MM.1S (cell line): ENCODE data around the gene ICAM1.

Experiments used
- DNase-seq: peaks from one replicate; pipeline ENCODE4 v3.0.0-alpha.2; 2015
- H2AFZ ChIP-seq: fragments of 300-600 bp; sonication (generic); 2 replicates; pipeline ENCODE4 v1.6.0; 2016; ENCODE audit warnings: antibody characterized with exemption, low read length
- H3F3A ChIP-seq: fragments of 300-600 bp; sonication (generic); 2 replicates; pipeline ENCODE4 v1.6.1; 2016; ENCODE audit warnings: mild to moderate bottlenecking, antibody characterized with exemption, low read length, moderate library complexity, mixed read lengths; ENCODE audit not compliant: insufficient read depth
- H3K27ac ChIP-seq: fragments of 300-600 bp; sonication (generic); 2 replicates; pipeline ENCODE4 v1.5.1; 2016; ENCODE audit warnings: mild to moderate bottlenecking, low read length
- H3K27me3 ChIP-seq: fragments of 300-600 bp; sonication (generic); replicated peaks from 2 replicates; pipeline ENCODE4 v1.6.0; 2016; ENCODE audit warnings: low read length; ENCODE audit not compliant: insufficient read depth
- H3K36me3 ChIP-seq: fragments of 300-600 bp; sonication (generic); replicated peaks from 2 replicates; pipeline ENCODE4 v1.6.1; 2016; ENCODE audit warnings: mild to moderate bottlenecking, low read length, mixed read lengths; ENCODE audit not compliant: insufficient read depth
- H3K4me1 ChIP-seq: fragments of 300-600 bp; sonication (generic); 2 replicates; pipeline ENCODE4 v1.6.1; 2016; ENCODE audit warnings: low read length, mixed read lengths
- H3K4me2 ChIP-seq: fragments of 300-600 bp; sonication (generic); 2 replicates; pipeline ENCODE4 v1.6.0; 2016; ENCODE audit warnings: low read depth, low read length
- H3K4me3 ChIP-seq: fragments of 300-600 bp; sonication (generic); 2 replicates; pipeline ENCODE4 v1.5.1; 2016; ENCODE audit warnings: low read length, mixed read lengths
- H3K79me2 ChIP-seq: fragments of 300-600 bp; sonication (generic); 2 replicates; pipeline ENCODE4 v1.6.1; 2016; ENCODE audit warnings: mixed run types, low read length, mixed read lengths
- H3K9ac ChIP-seq: fragments of 300-600 bp; sonication (generic); 2 replicates; pipeline ENCODE4 v1.6.1; 2016; ENCODE audit warnings: low read length, mixed read lengths
- H3K9me2 ChIP-seq: fragments of 300-600 bp; sonication (generic); replicated peaks from 2 replicates; pipeline ENCODE4 v1.6.1; 2016; ENCODE audit warnings: mild to moderate bottlenecking, low read length, mixed read lengths; ENCODE audit not compliant: insufficient read depth
- H3K9me3 ChIP-seq: fragments of 300-600 bp; sonication (generic); replicated peaks from 2 replicates; pipeline ENCODE4 v1.6.1; 2016; ENCODE audit warnings: mild to moderate bottlenecking, low read length, mixed read lengths; ENCODE audit not compliant: insufficient read depth
- H4K20me1 ChIP-seq: fragments of 300-600 bp; sonication (generic); 2 replicates; pipeline ENCODE4 v1.6.1; 2016; ENCODE audit warnings: mild to moderate bottlenecking, low read length, moderate library complexity, mixed read lengths; ENCODE audit not compliant: insufficient read depth
- EZH2 ChIP-seq: fragments of 300-600 bp; sonication (generic); optimal IDR thresholded peaks from 2 replicates; pipeline ENCODE3; 2017; ENCODE audit warnings: low read depth, mild to moderate bottlenecking, antibody characterized with exemption, low read length, mixed read lengths
- EZH2phosphoT487 ChIP-seq: fragments of 300-600 bp; sonication (generic); IDR thresholded peaks from 2 replicates; pipeline ENCODE4 v1.6.1; 2018; ENCODE audit warnings: antibody characterized with exemption, low read length
- TF ChIP-seq, protein P1 (sequence below): fragments of 300-600 bp; sonication (generic); IDR thresholded peaks from 2 replicates; pipeline ENCODE4 v1.5.1; 2016; ENCODE audit warnings: antibody characterized with exemption, low read length, mixed read lengths

ICAM1 gene

DNA sequence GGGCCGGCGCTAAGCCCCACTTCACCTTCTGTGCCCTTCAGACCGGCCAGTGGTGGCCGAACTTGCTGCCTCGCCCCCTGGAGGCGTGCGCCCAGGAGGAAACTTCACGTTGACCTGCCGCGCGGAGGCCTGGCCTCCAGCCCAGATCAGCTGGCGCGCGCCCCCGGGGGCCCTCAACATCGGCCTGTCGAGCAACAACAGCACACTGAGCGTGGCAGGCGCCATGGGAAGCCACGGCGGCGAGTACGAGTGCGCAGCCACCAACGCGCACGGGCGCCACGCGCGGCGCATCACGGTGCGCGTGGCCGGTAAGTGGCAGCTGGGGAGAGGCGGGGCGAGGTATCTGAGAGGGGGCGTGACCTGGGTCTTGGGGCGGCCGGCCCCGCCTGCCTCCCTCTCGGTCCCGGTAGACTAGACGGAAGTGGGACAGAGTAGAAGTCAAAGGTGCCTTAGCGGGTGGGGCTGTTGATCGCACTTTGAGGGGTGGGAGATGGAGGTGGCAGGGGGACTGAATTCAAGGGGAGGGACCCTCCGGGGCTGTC, 24.5 kb downstream of the ICAM1 start:
- no peak overlapping the region for H3K9ac ChIP-seq
- no peak for TF ChIP-seq EZH2
- TF ChIP-seq, protein P1, sequence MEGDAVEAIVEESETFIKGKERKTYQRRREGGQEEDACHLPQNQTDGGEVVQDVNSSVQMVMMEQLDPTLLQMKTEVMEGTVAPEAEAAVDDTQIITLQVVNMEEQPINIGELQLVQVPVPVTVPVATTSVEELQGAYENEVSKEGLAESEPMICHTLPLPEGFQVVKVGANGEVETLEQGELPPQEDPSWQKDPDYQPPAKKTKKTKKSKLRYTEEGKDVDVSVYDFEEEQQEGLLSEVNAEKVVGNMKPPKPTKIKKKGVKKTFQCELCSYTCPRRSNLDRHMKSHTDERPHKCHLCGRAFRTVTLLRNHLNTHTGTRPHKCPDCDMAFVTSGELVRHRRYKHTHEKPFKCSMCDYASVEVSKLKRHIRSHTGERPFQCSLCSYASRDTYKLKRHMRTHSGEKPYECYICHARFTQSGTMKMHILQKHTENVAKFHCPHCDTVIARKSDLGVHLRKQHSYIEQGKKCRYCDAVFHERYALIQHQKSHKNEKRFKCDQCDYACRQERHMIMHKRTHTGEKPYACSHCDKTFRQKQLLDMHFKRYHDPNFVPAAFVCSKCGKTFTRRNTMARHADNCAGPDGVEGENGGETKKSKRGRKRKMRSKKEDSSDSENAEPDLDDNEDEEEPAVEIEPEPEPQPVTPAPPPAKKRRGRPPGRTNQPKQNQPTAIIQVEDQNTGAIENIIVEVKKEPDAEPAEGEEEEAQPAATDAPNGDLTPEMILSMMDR: 0 out of 2 replicates have a peak, but pooled peaks have one; percentile 5
- H3K9me2 ChIP-seq: no peaks in the 10 kb centered on the region
- H3K79me2 ChIP-seq: no peaks in the 10 kb centered on the region
- peaks cover 23% of the 10 kb centered on the region for H3K27me3 ChIP-seq
- peak overlapping the region; percentile 95 for H3K4me2 ChIP-seq
- peaks cover 18% of the 10 kb centered on the region for H3K4me1 ChIP-seq
- no peak overlapping the region for H3K27ac ChIP-seq
- H3F3A ChIP-seq: 0 out of 2 replicates have a peak, but pooled peaks cover 6% of the 10 kb centered on the region
- peak; percentile 50 for DNase-seq
- H3K4me3 ChIP-seq: peak overlapping the region; percentile 53
- H2AFZ ChIP-seq: peak overlapping the region; percentile 82
- no peaks in the 10 kb centered on the region for H3K36me3 ChIP-seq
- no peaks in the 10 kb centered on the region for H4K20me1 ChIP-seq
- no peaks in the 10 kb centered on the region for H3K9me3 ChIP-seq

DNA sequence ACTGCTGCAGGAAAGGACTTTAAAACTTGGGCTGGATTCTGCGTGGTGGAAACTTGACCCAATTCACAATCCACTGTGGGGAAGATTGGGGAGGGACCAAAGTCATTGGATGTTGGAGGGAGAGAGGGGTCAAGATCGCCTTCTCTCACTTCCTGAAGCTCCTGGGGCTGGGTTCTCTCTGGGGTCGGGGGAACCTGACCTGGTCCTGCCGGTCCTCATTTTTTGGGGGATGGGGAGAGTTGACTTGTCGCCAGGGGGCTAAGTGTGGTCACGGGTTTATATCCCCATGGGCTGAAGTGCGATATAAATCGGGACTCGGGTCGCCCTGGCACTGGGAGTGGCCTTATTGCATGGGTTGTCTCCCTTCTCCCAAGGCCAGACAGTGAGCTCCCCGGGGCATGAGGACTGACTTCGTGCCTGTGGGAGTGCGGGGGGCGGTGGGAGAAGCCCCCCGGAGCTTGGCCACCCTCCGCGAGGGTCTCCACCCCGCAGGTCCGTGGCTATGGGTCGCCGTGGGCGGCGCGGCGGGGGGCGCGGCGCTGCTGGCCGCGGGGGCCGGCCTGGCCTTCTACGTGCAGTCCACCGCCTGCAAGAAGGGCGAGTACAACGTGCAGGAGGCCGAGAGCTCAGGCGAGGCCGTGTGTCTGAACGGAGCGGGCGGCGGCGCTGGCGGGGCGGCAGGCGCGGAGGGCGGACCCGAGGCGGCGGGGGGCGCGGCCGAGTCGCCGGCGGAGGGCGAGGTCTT, 25.1 kb downstream of the ICAM1 start:
- H3K9ac ChIP-seq: no peak overlapping the region
- H3F3A ChIP-seq: 0 out of 2 replicates have a peak, but pooled peaks cover 6% of the 10 kb centered on the region
- no peaks in the 10 kb centered on the region for H4K20me1 ChIP-seq
- H3K79me2 ChIP-seq: no peaks in the 10 kb centered on the region
- no peak for TF ChIP-seq EZH2
- TF ChIP-seq, protein P1: no peak
- TF ChIP-seq EZH2phosphoT487: no peak
- no peaks in the 10 kb centered on the region for H3K9me2 ChIP-seq
- H3K4me1 ChIP-seq: peaks cover 15% of the 10 kb centered on the region
- no peaks in the 10 kb centered on the region for H3K9me3 ChIP-seq
- peaks cover 16% of the 10 kb centered on the region for H3K27me3 ChIP-seq
- peak overlapping the region; percentile 53 for H3K4me3 ChIP-seq
- peak overlapping the region; percentile 82 for H2AFZ ChIP-seq
- H3K36me3 ChIP-seq: no peaks in the 10 kb centered on the region
- DNase-seq: no peak
- no peak overlapping the region for H3K27ac ChIP-seq
- peak overlapping the region; percentile 95 for H3K4me2 ChIP-seq

DNA sequence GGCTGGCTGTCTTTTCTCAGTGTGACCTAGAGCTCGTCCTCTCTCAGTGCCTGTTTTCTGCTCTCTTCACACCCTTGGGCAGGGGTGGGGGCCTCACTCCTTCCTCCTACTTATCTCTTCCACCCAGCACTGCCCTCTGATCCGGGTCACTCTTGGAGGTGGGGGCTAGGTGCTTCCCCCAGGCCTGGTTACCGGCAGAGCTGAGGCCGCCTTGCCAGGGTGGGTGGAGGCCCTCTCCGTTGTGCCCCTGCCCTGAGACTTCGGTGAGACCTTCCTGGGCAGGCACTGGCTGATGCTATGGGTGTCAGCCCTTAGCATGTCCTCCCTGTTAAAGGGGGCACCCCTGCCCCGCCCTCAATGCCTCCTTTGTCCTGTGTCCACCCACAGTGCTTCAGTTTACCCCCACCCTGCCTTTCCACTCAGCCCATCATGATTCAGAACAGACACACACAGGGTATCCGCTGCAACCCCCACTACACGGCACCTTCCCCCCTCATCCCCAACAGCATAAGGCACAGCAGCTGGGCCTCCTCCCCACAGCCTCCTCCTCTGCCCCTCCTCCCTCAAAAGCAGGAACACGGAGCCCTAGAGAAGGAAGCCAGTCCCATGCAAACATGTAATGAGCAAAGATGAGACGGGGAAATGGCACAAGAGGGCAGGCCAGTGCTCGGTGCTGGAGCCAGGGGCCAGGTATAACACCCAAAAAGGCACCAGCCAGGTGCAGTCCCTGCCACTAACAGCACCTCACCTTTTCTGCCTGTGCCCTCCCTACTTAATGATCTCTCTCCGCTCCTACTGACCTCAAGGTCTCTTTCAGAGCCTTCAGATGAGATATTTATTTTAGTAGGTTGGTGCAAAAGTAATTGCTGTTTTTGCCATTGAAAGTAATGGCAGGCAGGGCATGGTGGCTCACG, 28.9 kb downstream of the ICAM1 start:
- H3K9ac ChIP-seq: no peak overlapping the region
- peaks cover 5% of the 10 kb centered on the region; the same call in 1 of the 2 replicates for H3K4me1 ChIP-seq
- H3K79me2 ChIP-seq: no peaks in the 10 kb centered on the region
- H3F3A ChIP-seq: no peaks in the 10 kb centered on the region
- H2AFZ ChIP-seq: 0 out of 2 replicates have a peak overlapping the region, but pooled peaks have one; percentile 19
- H3K27me3 ChIP-seq: peaks cover 5% of the 10 kb centered on the region; the same call in 1 of the 2 replicates
- H3K27ac ChIP-seq: no peak overlapping the region
- H3K36me3 ChIP-seq: no peaks in the 10 kb centered on the region
- no peak for DNase-seq
- H3K4me2 ChIP-seq: no peak overlapping the region
- no peak overlapping the region for H3K4me3 ChIP-seq
- no peaks in the 10 kb centered on the region for H3K9me3 ChIP-seq
- no peak for TF ChIP-seq EZH2phosphoT487
- no peak for TF ChIP-seq EZH2
- TF ChIP-seq, protein P1: no peak
- no peaks in the 10 kb centered on the region for H4K20me1 ChIP-seq
- no peaks in the 10 kb centered on the region for H3K9me2 ChIP-seq
